OCI-LY1 (cell line): Measurements from ENCODE around the gene FYB1.

Experiments
- H2AFZ ChIP-seq: fragments of 200-600 bp; sonication (generic), shearing (Covaris generic); 2 replicates; pipeline ENCODE4 v1.6.0; 2014; ENCODE audit warnings: antibody characterized with exemption, mild to moderate bottlenecking, low read length
- H3F3A ChIP-seq: fragments of 200-600 bp; sonication (generic), shearing (Covaris generic); 2 replicates; pipeline ENCODE4 v1.6.0; 2014; ENCODE audit warnings: mild to moderate bottlenecking, antibody characterized with exemption, low read length, moderate library complexity; ENCODE audit not compliant: insufficient read depth
- H3K27ac ChIP-seq: fragments of 200-600 bp; sonication (generic); 2 replicates; pipeline ENCODE4 v1.5.1; 2014; ENCODE audit warnings: low read length, mixed run types, mild to moderate bottlenecking, low read depth; ENCODE audit not compliant: poor library complexity, severe bottlenecking
- H3K27me3 ChIP-seq: fragments of 200-600 bp; sonication (generic); 2 replicates; pipeline ENCODE4 v1.6.0; 2014; ENCODE audit warnings: antibody characterized with exemption, mild to moderate bottlenecking, low read length, moderate library complexity; ENCODE audit not compliant: insufficient read depth
- H3K36me3 ChIP-seq: fragments of 200-600 bp; sonication (generic); 2 replicates; pipeline ENCODE4 v1.6.1; 2014; ENCODE audit warnings: mild to moderate bottlenecking, antibody characterized with exemption, low read length, moderate library complexity, mixed read lengths; ENCODE audit not compliant: insufficient read depth
- H3K4me1 ChIP-seq: fragments of 200-600 bp; sonication (generic); 2 replicates; pipeline ENCODE4 v1.5.1; 2014; ENCODE audit warnings: mild to moderate bottlenecking, low read length, moderate library complexity; ENCODE audit not compliant: insufficient read depth, severe bottlenecking
- H3K4me2 ChIP-seq: fragments of 200-600 bp; sonication (generic), shearing (Covaris generic); 2 replicates; pipeline ENCODE4 v1.6.1; 2014; ENCODE audit warnings: low read length
- H3K4me3 ChIP-seq: fragments of 200-600 bp; sonication (generic); 2 replicates; pipeline ENCODE4 v1.5.1; 2014; ENCODE audit warnings: low read length, low read depth, mild to moderate bottlenecking, mixed read lengths; ENCODE audit not compliant: poor library complexity, severe bottlenecking
- H3K79me2 ChIP-seq: fragments of 200-600 bp; shearing (Covaris generic); 2 replicates; pipeline ENCODE4 v1.6.1; 2016; ENCODE audit warnings: mixed run types, low read length, mixed read lengths; ENCODE audit not compliant: insufficient read depth
- H3K9ac ChIP-seq: fragments of 200-600 bp; sonication (generic), shearing (Covaris generic); 2 replicates; pipeline ENCODE4 v1.6.1; 2014; ENCODE audit warnings: mild to moderate bottlenecking, low read length, mixed read lengths
- H3K9me2 ChIP-seq: fragments of 200-600 bp; sonication (generic), shearing (Covaris generic); 2 replicates; pipeline ENCODE4 v1.6.1; 2014; ENCODE audit warnings: low read depth, mild to moderate bottlenecking, low read length, mixed read lengths
- H3K9me3 ChIP-seq: fragments of 200-600 bp; shearing (Covaris generic); 2 replicates; pipeline ENCODE4 v1.6.1; 2014; ENCODE audit warnings: low read length, mixed read lengths
- H4K20me1 ChIP-seq: fragments of 200-600 bp; sonication (generic), shearing (Covaris generic); 2 replicates; pipeline ENCODE4 v1.6.0; 2016; ENCODE audit warnings: mild to moderate bottlenecking, low read length; ENCODE audit not compliant: insufficient read depth
- CTCF ChIP-seq: fragments of 200-600 bp; sonication (generic), shearing (Covaris generic); IDR thresholded peaks from 2 replicates; pipeline ENCODE4 v1.5.1; 2017; ENCODE audit warnings: mild to moderate bottlenecking, antibody characterized with exemption, low read length, moderate library complexity, mixed read lengths
- EZH2 ChIP-seq: fragments of 200-600 bp; sonication (generic), shearing (Covaris generic); IDR thresholded peaks from 2 replicates; pipeline ENCODE4 v1.8.0; 2017; ENCODE audit warnings: borderline replicate concordance, mixed run types, mild to moderate bottlenecking, antibody characterized with exemption, low read length, moderate library complexity, mixed read lengths

Gene FYB1

GRCh38 chr5:39175273-39175955, 43.9 kb downstream of the FYB1 start:
- TF ChIP-seq CTCF (no peak), EZH2 (no peak)
- H2AFZ ChIP-seq: no peak overlapping the region
- H3K4me1 ChIP-seq: peaks cover 36% of the 10 kb centered on the region
- no peaks in the 10 kb centered on the region for H3K79me2 ChIP-seq
- no peak overlapping the region for H3K4me2 ChIP-seq
- no peaks in the 10 kb centered on the region for H4K20me1 ChIP-seq
- H3K36me3 ChIP-seq: no peaks in the 10 kb centered on the region
- no peaks in the 10 kb centered on the region for H3K9me2 ChIP-seq
- H3K9ac ChIP-seq: no peak overlapping the region
- no peaks in the 10 kb centered on the region for H3K9me3 ChIP-seq
- H3K27me3 ChIP-seq: no peaks in the 10 kb centered on the region
- H3F3A ChIP-seq: no peaks in the 10 kb centered on the region
- H3K27ac ChIP-seq: no peak overlapping the region
- H3K4me3 ChIP-seq: no peak overlapping the region

- H3K27me3 ChIP-seq: no peaks in the 10 kb centered on the region
- no peaks in the 10 kb centered on the region for H3K9me3 ChIP-seq
- H3K4me3 ChIP-seq: no peak overlapping the region
- H3K27ac ChIP-seq: no peak overlapping the region
- H3K9ac ChIP-seq: no peak overlapping the region
- no peak overlapping the region for H2AFZ ChIP-seq
- H3K4me1 ChIP-seq: peaks cover 25% of the 10 kb centered on the region
- no peaks in the 10 kb centered on the region for H4K20me1 ChIP-seq
- no peak overlapping the region for H3K4me2 ChIP-seq
- no peaks in the 10 kb centered on the region for H3F3A ChIP-seq
- TF ChIP-seq CTCF: no peak
- TF ChIP-seq EZH2: no peak
- no peaks in the 10 kb centered on the region for H3K79me2 ChIP-seq
- H3K9me2 ChIP-seq: no peaks in the 10 kb centered on the region
- no peaks in the 10 kb centered on the region for H3K36me3 ChIP-seq
Measured at GRCh38 chr5:39173069-39173468, 46.3 kb downstream of the FYB1 start.

GRCh38 chr5:39172593-39172992, 46.8 kb downstream of the FYB1 start:
- no peaks in the 10 kb centered on the region for H3K36me3 ChIP-seq
- no peak overlapping the region for H3K4me2 ChIP-seq
- TF ChIP-seq CTCF (no peak), EZH2 (no peak)
- H4K20me1 ChIP-seq: no peaks in the 10 kb centered on the region
- no peak overlapping the region for H3K27ac ChIP-seq
- peaks cover 20% of the 10 kb centered on the region for H3K4me1 ChIP-seq
- H3K9ac ChIP-seq: no peak overlapping the region
- no peaks in the 10 kb centered on the region for H3K9me2 ChIP-seq
- no peak overlapping the region for H2AFZ ChIP-seq
- H3K27me3 ChIP-seq: no peaks in the 10 kb centered on the region
- H3F3A ChIP-seq: no peaks in the 10 kb centered on the region
- no peaks in the 10 kb centered on the region for H3K9me3 ChIP-seq
- no peaks in the 10 kb centered on the region for H3K79me2 ChIP-seq
- H3K4me3 ChIP-seq: no peak overlapping the region
